BLaER1 (cell line): ENCODE measurements around the gene VIPR1.

Experiments
- H3K27ac ChIP-seq: shearing (Covaris generic); formaldehyde crosslinking; 2 replicates; pipeline ENCODE4 v1.8.1; 2022
- H3K27me3 ChIP-seq: shearing (Covaris generic); formaldehyde crosslinking; 2 replicates; pipeline ENCODE4 v1.8.1; 2022
- H3K36me3 ChIP-seq: shearing (Covaris generic); formaldehyde crosslinking; 2 replicates; pipeline ENCODE4 v1.8.1; 2022
- H3K4me1 ChIP-seq: shearing (Covaris generic); formaldehyde crosslinking; 2 replicates; pipeline ENCODE4 v1.8.1; 2022
- H3K4me2 ChIP-seq: shearing (Covaris generic); formaldehyde crosslinking; 2 replicates; pipeline ENCODE4 v1.8.1; 2022
- H3K4me3 ChIP-seq: shearing (Covaris generic); formaldehyde crosslinking; 2 replicates; pipeline ENCODE4 v1.8.1; 2022
- H3K9ac ChIP-seq: shearing (Covaris generic); formaldehyde crosslinking; 2 replicates; pipeline ENCODE4 v1.8.1; 2022
- H3K9me3 ChIP-seq: shearing (Covaris generic); formaldehyde crosslinking; 2 replicates; pipeline ENCODE4 v1.8.1; 2022
- H4K20me1 ChIP-seq: shearing (Covaris generic); formaldehyde crosslinking; 2 replicates; pipeline ENCODE4 v1.8.1; 2022
- Cebpa-rat ChIP-seq: shearing (Covaris generic); IDR thresholded peaks from 2 replicates; pipeline ENCODE4 v1.8.1; 2022

VIPR1 gene

DNA sequence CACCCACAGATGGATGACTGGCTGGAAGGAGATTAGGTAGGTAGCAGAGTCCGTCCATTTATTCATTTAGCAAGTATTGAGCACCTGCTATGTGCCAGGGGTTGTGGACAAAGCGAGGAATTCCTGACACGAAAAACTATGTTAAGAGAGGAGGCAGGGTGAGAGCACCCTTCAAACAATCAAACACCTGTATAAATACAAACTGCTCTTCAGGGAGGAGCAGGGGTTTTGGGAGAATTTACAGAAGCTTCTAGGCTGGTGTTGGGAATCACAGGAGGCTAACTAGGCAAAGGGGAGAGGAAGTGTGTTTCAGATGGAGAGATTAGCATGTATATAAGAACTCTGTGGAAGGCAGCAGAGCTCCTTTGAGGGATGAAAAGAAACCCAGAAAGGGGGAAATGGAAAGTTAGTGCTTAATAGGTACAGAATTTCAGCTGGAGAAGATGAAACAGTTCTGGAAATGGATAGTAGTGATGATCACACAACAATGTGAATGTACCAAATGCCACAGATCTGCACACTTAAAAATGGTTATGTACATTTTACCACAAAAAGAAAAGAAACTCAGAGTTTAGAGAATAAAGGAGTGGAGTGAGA, 80.1 kb downstream of the VIPR1 start:
- H3K36me3 ChIP-seq, result peaks cover 17% of the 10 kb centered on the region

More for the DNA sequence above, 80.1 kb downstream of the VIPR1 start:
- Histone ChIP-seq H3K27me3 (no peaks in the 10 kb centered on the region), H4K20me1 (no peaks in the 10 kb centered on the region; the same call in 1 of the 2 replicates), H3K4me1 (peaks cover 32% of the 10 kb centered on the region), H3K27ac (peak overlapping the region; percentile 68; the same call in 1 of the 2 replicates), H3K9me3 (no peaks in the 10 kb centered on the region), H3K4me3 (peak overlapping the region; percentile 73), H3K9ac (peak overlapping the region; percentile 76), H3K4me2 (peak overlapping the region; percentile 87)
- no peak for TF ChIP-seq Cebpa-rat
